ENCODE measurements around the gene FKBP4. TPM values are rescaled to one million over a fixed set of nuclear protein-coding genes. Genes with fewer than 3 reads are reported as not detected.

Gene FKBP4
- total and polyA plus RNA-seq, 8 donors: 25.3 to 57.2 (median 44.5) TPM

DNA sequence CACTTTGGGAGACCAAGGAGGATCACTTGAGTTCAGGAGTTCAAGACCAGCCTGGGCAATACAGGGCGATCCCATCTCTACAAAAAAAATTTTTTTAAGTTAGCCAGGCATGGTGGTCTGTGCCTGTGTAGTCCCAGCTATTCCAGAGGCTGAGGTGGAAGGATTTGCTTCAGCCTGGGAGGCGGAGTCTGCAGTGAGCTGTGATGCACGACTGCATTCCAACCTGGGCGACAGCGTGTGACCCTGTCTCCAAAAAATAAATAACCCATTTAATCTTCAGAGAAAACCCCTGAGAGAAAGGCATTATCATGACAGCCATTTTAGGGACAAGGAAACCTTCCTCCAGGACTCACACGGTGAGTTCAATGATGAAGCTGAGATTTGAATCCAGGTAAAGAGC is 3.7 kb upstream of the FKBP4 start:
- 71 to 83% (median 77%) methylated on average over 6 of the region's 6 CpGs for WGBS, 5 donors

DNA sequence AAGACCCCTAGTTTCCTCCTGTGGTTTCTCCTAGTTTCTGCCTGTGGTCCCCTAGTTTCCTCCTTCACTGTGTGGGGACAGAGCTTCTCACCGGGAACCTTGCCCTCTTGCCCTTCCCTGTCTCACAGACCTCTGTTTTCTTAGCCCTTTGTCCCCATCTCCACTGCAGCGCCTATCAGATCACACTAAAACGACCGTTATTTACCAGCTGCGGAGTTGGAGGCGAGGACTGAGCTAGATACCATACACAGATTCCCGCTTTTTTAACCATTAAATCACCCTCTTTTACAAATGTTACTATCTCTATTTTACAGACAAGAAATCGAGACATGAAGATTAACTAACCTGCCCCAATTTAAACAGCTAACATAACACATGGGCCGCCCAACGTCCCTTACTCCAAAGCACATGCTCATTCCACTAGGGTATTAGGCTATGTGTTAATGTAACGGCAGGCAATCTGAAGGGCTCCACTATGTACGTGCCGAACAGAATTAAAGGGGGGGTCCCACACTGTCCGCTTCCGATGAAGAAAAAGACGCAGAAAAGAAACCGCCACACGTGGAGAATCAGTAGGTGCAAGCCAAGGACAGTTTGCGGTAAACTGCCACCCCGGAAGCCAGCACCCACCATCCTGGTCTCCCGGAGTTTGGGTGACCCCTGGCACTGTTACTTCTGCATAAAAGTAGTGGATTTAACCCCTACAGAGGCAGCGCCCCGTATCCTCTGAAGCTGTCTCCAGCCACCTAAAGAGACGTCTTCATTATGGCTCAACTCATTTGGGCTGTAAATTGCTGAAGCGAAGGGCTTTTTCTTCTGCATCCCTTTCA is 1.9 kb upstream of the FKBP4 start:
- intact Hi-C loops (cut with DNase I; ENCODE audit: low total_unique reads): no loop called here
- peaks cover 0 to 6% (median 0%) of the 10 kb centered on the region in 3 donors for H3K27me3 ChIP-seq
- H3K4me3 ChIP-seq: no peak overlapping the region
- no peak overlapping the region for H3K27ac ChIP-seq
- no peak for DNase-seq
- TF ChIP-seq POLR2AphosphoS5 (IDR thresholded peaks at IDR 0.05) (no peak), EP300 (IDR thresholded peaks at IDR 0.05) (no peak), POLR2A (IDR thresholded peaks at IDR 0.05) (no peak)
- TF ChIP-seq, protein P1, sequence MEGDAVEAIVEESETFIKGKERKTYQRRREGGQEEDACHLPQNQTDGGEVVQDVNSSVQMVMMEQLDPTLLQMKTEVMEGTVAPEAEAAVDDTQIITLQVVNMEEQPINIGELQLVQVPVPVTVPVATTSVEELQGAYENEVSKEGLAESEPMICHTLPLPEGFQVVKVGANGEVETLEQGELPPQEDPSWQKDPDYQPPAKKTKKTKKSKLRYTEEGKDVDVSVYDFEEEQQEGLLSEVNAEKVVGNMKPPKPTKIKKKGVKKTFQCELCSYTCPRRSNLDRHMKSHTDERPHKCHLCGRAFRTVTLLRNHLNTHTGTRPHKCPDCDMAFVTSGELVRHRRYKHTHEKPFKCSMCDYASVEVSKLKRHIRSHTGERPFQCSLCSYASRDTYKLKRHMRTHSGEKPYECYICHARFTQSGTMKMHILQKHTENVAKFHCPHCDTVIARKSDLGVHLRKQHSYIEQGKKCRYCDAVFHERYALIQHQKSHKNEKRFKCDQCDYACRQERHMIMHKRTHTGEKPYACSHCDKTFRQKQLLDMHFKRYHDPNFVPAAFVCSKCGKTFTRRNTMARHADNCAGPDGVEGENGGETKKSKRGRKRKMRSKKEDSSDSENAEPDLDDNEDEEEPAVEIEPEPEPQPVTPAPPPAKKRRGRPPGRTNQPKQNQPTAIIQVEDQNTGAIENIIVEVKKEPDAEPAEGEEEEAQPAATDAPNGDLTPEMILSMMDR (IDR thresholded peaks at IDR 0.05): no peak
- H3K4me1 ChIP-seq: peaks cover 15 to 30% (median 29%) of the 10 kb centered on the region in 4 donors
- 68 to 72% (median 69%) methylated on average over 25 of the region's 25 CpGs for WGBS, 5 donors
- H3K9me3 ChIP-seq: no peaks in the 10 kb centered on the region
- H3K36me3 ChIP-seq: peaks cover 0 to 11% (median 9%) of the 10 kb centered on the region in 4 donors

More for the DNA sequence above, 3.7 kb upstream of the FKBP4 start:
- no peak for DNase-seq
- no peak overlapping the region for H3K27ac ChIP-seq
- H3K9me3 ChIP-seq: no peaks in the 10 kb centered on the region
- peaks cover 0 to 6% (median 0%) of the 10 kb centered on the region in 3 donors for H3K27me3 ChIP-seq
- TF ChIP-seq POLR2AphosphoS5 (IDR thresholded peaks at IDR 0.05) (no peak), EP300 (IDR thresholded peaks at IDR 0.05) (no peak), POLR2A (IDR thresholded peaks at IDR 0.05) (no peak)
- TF ChIP-seq, protein P1 (IDR thresholded peaks at IDR 0.05): no peak
- intact Hi-C loops (cut with DNase I; ENCODE audit: low total_unique reads): no loop called here
- H3K4me3 ChIP-seq: no peak overlapping the region
- peaks cover 0 to 12% (median 11%) of the 10 kb centered on the region in 4 donors for H3K4me1 ChIP-seq
- H3K36me3 ChIP-seq: no peaks in the 10 kb centered on the region

GRCh38 chr12:2793561-2793960 is 1.2 kb upstream of the FKBP4 start:
- Histone ChIP-seq H3K9me3 (no peaks in the 10 kb centered on the region), H3K36me3 (peaks cover 2 to 17% (median 15%) of the 10 kb centered on the region in 4 donors), H3K27ac (no peak overlapping the region), H3K4me1 (peaks cover 17 to 37% (median 33%) of the 10 kb centered on the region in 4 donors), H3K4me3 (no peak overlapping the region), H3K27me3 (peaks cover 0 to 6% (median 0%) of the 10 kb centered on the region in 3 donors)
- TF ChIP-seq, protein P1 (IDR thresholded peaks at IDR 0.05): no peak
- TF ChIP-seq POLR2AphosphoS5 (IDR thresholded peaks at IDR 0.05) (no peak), POLR2A (IDR thresholded peaks at IDR 0.05) (no peak)
- 91 to 98% (median 95%) methylated on average over 21 of the region's 21 CpGs for WGBS, 5 donors
- intact Hi-C loops (cut with DNase I; ENCODE audit: low total_unique reads): no loop called here
- DNase-seq: no peak

DNA sequence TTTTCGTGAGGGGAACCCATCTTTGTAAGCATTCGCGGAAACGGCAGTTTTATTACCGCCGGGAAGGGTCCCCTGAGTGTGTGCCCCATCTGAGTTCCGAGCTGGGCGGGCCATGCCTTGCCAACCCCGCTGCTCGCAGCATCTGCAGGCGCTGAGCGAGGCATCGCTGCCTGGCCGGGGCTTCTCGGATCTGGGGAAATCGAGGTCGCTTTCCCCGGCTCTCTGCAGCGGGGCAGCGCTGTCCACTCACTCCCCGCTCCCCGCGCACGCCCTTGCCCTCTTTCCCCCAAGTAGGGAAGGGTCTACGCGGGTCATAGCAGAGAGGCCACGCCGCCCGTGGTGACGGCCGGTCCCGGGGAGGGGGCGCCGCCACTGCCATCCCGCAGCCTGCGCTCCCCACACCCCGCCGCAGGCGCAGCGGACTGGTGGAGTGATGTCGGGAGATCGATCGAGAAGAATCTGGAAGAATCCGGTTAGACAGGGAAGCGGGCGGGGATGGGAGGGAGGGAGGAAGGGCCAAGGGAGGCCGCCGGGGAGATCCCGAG is 507 bp upstream of the FKBP4 start:
- Histone ChIP-seq H3K9me3 (no peaks in the 10 kb centered on the region), H3K4me3 (peak overlapping the region; percentile 77 to 98 (median 86)), H3K27ac (peak overlapping the region; percentile 72 to 95 (median 91)), H3K27me3 (peaks cover 0 to 6% (median 0%) of the 10 kb centered on the region in 3 donors), H3K4me1 (peaks cover 17 to 40% (median 33%) of the 10 kb centered on the region in 4 donors), H3K36me3 (peaks cover 9 to 24% (median 22%) of the 10 kb centered on the region in 4 donors)
- intact Hi-C loops (cut with DNase I; ENCODE audit: low total_unique reads): no loop called here
- TF ChIP-seq EP300 (IDR thresholded peaks at IDR 0.05) (no peak), POLR2A (IDR thresholded peaks at IDR 0.05) (no peak), POLR2AphosphoS5 (IDR thresholded peaks at IDR 0.05) (no peak)
- TF ChIP-seq, protein P1 (IDR thresholded peaks at IDR 0.05): no peak
- no peak for DNase-seq
- 6 to 19% (median 10%) methylated on average over 42 to 49 of the region's 49 CpGs for whole genome bisulfite sequencing, 5 donors

Data from stomach (tissue), 9 donors.